ENCODE data around the gene ZNF467.

The ZNF467 gene

GRCh38 chr7:149785983-149786382 lies 12.6 kb upstream of the ZNF467 start:
- DNase-seq: no peak

GRCh38 chr7:149785402-149785801 lies 12.0 kb upstream of the ZNF467 start:
- DNase-seq: no peak

GRCh38 chr7:149784251-149784608 lies 10.8 kb upstream of the ZNF467 start:
- DNase-seq: no peak

GRCh38 chr7:149783386-149784250 lies 10.2 kb upstream of the ZNF467 start:
- DNase-seq: no peak

- no peak for DNase-seq
Observed at GRCh38 chr7:149782682-149783345, 9.4 kb upstream of the ZNF467 start.

GRCh38 chr7:149781921-149782320 lies 8.5 kb upstream of the ZNF467 start:
- no peak for DNase-seq

- DNase-seq: no peak
Observed at GRCh38 chr7:149780636-149781419, 7.4 kb upstream of the ZNF467 start.

- DNase-seq: no peak
Observed at GRCh38 chr7:149780056-149780455, 6.7 kb upstream of the ZNF467 start.

GRCh38 chr7:149779502-149779805 lies 6.1 kb upstream of the ZNF467 start:
- no peak for DNase-seq

- DNase-seq: no peak
Observed at GRCh38 chr7:149778696-149779501, 5.5 kb upstream of the ZNF467 start.

GRCh38 chr7:149778327-149778637 lies 4.9 kb upstream of the ZNF467 start:
- no peak for DNase-seq

- no peak for DNase-seq
Observed at GRCh38 chr7:149777551-149778326, 4.4 kb upstream of the ZNF467 start.

- DNase-seq: no peak
Observed at GRCh38 chr7:149776848-149777407, 3.5 kb upstream of the ZNF467 start.

GRCh38 chr7:149776289-149776688 lies 2.9 kb upstream of the ZNF467 start:
- no peak for DNase-seq

GRCh38 chr7:149775176-149775556 lies 1.8 kb upstream of the ZNF467 start:
- no peak for DNase-seq

- DNase-seq: peak; percentile 12
Observed at GRCh38 chr7:149774237-149775175, 1.1 kb upstream of the ZNF467 start.

GRCh38 chr7:149772956-149773434 lies 393 bp downstream of the ZNF467 start:
- DNase-seq: no peak

- DNase-seq: no peak
Observed at GRCh38 chr7:149772241-149772955, 990 bp downstream of the ZNF467 start.

GRCh38 chr7:149771720-149772240 lies 1.6 kb downstream of the ZNF467 start:
- peak; percentile 92 for DNase-seq

Measured in fibroblast of skin of scalp (primary cell).